K562 (cell line): Measurements from ENCODE around the gene STON2. TPM values are rescaled to one million over a fixed set of nuclear protein-coding genes. Genes with fewer than 3 reads are reported as not detected.

Experiments used
- ARID1B ChIP-seq: fragments of 450-650 bp; IDR thresholded peaks from 2 replicates; pipeline ENCODE4 v1.6.1; 2016; ENCODE audit warnings: antibody characterized with exemption, mild to moderate bottlenecking, inconsistent platforms
- CAMTA2 ChIP-seq: fragments of 250-450 bp; sonication (Bioruptor Pico); conservative IDR thresholded peaks from 2 replicates; pipeline ENCODE4 v1.5.1; 2022
- CHD4 ChIP-seq: fragments of 200-600 bp; sonication (generic); IDR thresholded peaks from 3 replicates; pipeline ENCODE4 v1.6.1; 2012; ENCODE audit warnings: low read depth, mild to moderate bottlenecking, mixed read lengths, low read length, inconsistent platforms; ENCODE audit not compliant: insufficient read depth, insufficient replicate concordance, poor library complexity, severe bottlenecking
- E2F1 ChIP-seq: sonication (generic); formaldehyde crosslinking; IDR thresholded peaks from 2 replicates; pipeline ENCODE4 v1.8.1; 2023; ENCODE audit warnings: mild to moderate bottlenecking, missing genetic modification reagents, moderate library complexity
- HSF4 ChIP-seq: fragments of 250-450 bp; sonication (Bioruptor Pico); IDR thresholded peaks from 2 replicates; pipeline ENCODE4 v2.1.2; 2022; ENCODE audit warnings: mild to moderate bottlenecking, moderate library complexity, borderline replicate concordance
- JUND ChIP-seq, 2 experiments: IDR thresholded peaks; 2 replicates in 1 of 2; 3 replicates in 1 of 2; pipeline ENCODE4 v1.6.1; 2011; ENCODE audit warnings: borderline replicate concordance in 2 of 2, low read depth in 2 of 2, low read length in 2 of 2, improper control_type of control experiment in 1 of 2, missing biosample characterization in 1 of 2, missing genetic modification characterization in 1 of 2, missing genetic modification reagents in 1 of 2
- KDM1A ChIP-seq, 2 experiments: fragments of 450-650 bp; IDR thresholded peaks; 2 replicates each; pipeline ENCODE4 v1.6.1; 2016; ENCODE audit warnings: mild to moderate bottlenecking in 2 of 2
- LEF1 ChIP-seq: fragments of 450-650 bp; IDR thresholded peaks from 2 replicates; pipeline ENCODE4 v1.6.1; 2016; ENCODE audit warnings: mild to moderate bottlenecking
- MCM7 ChIP-seq, 2 experiments: fragments of 450-650 bp; IDR thresholded peaks; 2 replicates each; pipeline ENCODE4 v1.6.1; 2016 to 2018
- NBN ChIP-seq: fragments of 450-650 bp; IDR thresholded peaks from 2 replicates; pipeline ENCODE4 v1.6.1; 2016; ENCODE audit warnings: low read depth, mild to moderate bottlenecking
- NEUROD1 ChIP-seq: fragments of 150-350 bp; IDR thresholded peaks from 2 replicates; pipeline ENCODE4 v1.6.1; 2014; ENCODE audit warnings: borderline replicate concordance, low read length, low read depth; ENCODE audit not compliant: partially characterized antibody
- REST ChIP-seq, 2 experiments: fragments of 450-650 bp; formaldehyde crosslinking in 1 of 2; IDR thresholded peaks; 2 replicates each; pipeline versions ENCODE4 v1.4.0 to v1.6.1; 2014 to 2020; ENCODE audit warnings: mild to moderate bottlenecking in 2 of 2, borderline replicate concordance in 1 of 2, low read depth in 1 of 2
- SMARCC2 ChIP-seq: fragments of 450-650 bp; IDR thresholded peaks from 2 replicates; pipeline ENCODE4 v1.6.1; 2017; ENCODE audit warnings: antibody characterized with exemption, moderate library complexity, mild to moderate bottlenecking, low read depth
- SOX6 ChIP-seq: fragments of 450-650 bp; IDR thresholded peaks from 2 replicates; pipeline ENCODE4 v1.6.1; 2014; ENCODE audit warnings: mild to moderate bottlenecking
- ZEB2 ChIP-seq: fragments of 450-650 bp; IDR thresholded peaks from 2 replicates; pipeline ENCODE4 v1.6.1; 2016
- polyA plus RNA-seq, 8 experiments: library from polyadenylated mRNA; depleted of rRNA in 4 of 8; stranded (reverse) in 5 of 8; unstranded in 3 of 8; fragments of >200 nt; fragmentation: Nextera tagmentation in 2 of 8; fragmentation: Illumina TruSeq in 1 of 8; extraction: Ambion mirVana in 2 of 8; extraction: Trizol in 1 of 8; gene quantifications; 2 replicates each; pipeline versions ENCODE4 v1.2.1 to v1.2.3, GENCODE V29; 2011 to 2014; ENCODE audit warnings: inconsistent platforms in 1 of 8, missing spikeins in 1 of 8
- total RNA-seq, 7 experiments: library from RNA; depleted of rRNA in 6 of 7; stranded (reverse); fragments of >200 nt in 6 of 7; fragmentation: Illumina TruSeq in 2 of 7; extraction: Trizol in 2 of 7; gene quantifications; 2 replicates each; pipeline versions ENCODE4 v1.2.1 to v1.2.3, GENCODE V29; 2011 to 2021; ENCODE audit warnings: low replicate concordance in 1 of 7
- TF ChIP-seq, protein P1 (sequence below), 2 experiments: IDR thresholded peaks in 1 of 2; conservative IDR thresholded peaks in 1 of 2; 2 replicates each; pipeline ENCODE4 v1.6.1; 2016; ENCODE audit warnings: low read depth in 2 of 2, mild to moderate bottlenecking in 1 of 2, missing compliant biosample characterization in 1 of 2, missing genetic modification characterization in 1 of 2, moderate library complexity in 1 of 2

The STON2 gene
- total and polyA plus RNA-seq, 9 of the 15 experiments (the other 6 are each of a cell fraction or from before 2014, with no cell fraction given): 7.8 to 99.3 (median 53.5) TPM

DNA sequence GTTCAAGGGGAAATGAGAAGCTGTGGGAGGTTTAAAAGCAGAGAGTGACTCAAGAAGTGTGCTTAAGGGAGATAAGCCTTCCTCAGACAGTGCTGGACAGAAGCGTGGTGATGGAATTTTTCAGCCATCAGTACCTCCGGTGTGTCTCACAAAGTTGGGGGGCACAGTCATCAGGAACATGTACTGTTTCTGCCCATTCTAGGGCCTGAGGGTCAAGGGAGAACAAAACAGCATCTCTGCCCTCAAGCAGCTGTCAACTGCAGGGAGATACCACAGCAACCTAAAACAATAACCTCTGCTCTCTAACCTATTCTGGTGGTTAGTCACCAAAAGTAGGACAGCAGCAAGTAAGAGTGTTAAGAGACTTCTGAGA is 2.0 kb upstream of the STON2 start (continued):
- TF ChIP-seq REST (IDR thresholded peaks at IDR 0.05; ENCODE audit: borderline replicate concordance) (peak; percentile 87), REST (CRISPR knock-in tag; IDR thresholded peaks at IDR 0.05; ENCODE audit: low read depth) (no peak), LEF1 (peak; percentile 84; the same call in 1 of the 2 replicates), CAMTA2 (CRISPR knock-in tag) (no peak), ZEB2 (peak; percentile 6; the same call in 1 of the 2 replicates), E2F1 (CRISPR knock-in tag) (no peak), NEUROD1 (peak; percentile 79), CHD4 (no peak), JUND (IDR thresholded peaks at IDR 0.05; ENCODE audit: borderline replicate concordance, low read depth, low read length) (peak; percentile 91), JUND (tag; IDR thresholded peaks at IDR 0.05; ENCODE audit: borderline replicate concordance, low read depth, low read length) (peak; percentile 70; the same call in 1 of the 3 replicates), KDM1A (IDR thresholded peaks at IDR 0.05) (peak; percentile 98; a peak in 3 of 4 replicates), NBN (peak; percentile 45; the same call in 1 of the 2 replicates), MCM7 (IDR thresholded peaks at IDR 0.05) (no peak), ARID1B (peak; percentile 98), HSF4 (no peak), SOX6 (peak; percentile 59; the same call in 1 of the 2 replicates), SMARCC2 (peak; percentile 90)
- TF ChIP-seq, protein P1, sequence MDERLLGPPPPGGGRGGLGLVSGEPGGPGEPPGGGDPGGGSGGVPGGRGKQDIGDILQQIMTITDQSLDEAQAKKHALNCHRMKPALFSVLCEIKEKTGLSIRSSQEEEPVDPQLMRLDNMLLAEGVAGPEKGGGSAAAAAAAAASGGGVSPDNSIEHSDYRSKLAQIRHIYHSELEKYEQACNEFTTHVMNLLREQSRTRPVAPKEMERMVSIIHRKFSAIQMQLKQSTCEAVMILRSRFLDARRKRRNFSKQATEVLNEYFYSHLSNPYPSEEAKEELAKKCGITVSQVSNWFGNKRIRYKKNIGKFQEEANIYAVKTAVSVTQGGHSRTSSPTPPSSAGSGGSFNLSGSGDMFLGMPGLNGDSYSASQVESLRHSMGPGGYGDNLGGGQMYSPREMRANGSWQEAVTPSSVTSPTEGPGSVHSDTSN (CRISPR knock-in tag; IDR thresholded peaks at IDR 0.05; ENCODE audit: low read depth): no peak
- TF ChIP-seq, protein P1 (tag; conservative IDR thresholded peaks at IDR 0.05; ENCODE audit: low read depth): 0 out of 2 replicates have a peak, but pooled peaks have one; percentile 6
